NOMO-1 treated with dmso at 0.1 percent for 144 hours (cell line): ENCODE measurements around the gene GIMAP7.
"Not testable (repeated sequence)": the region's sequence is repeated elsewhere in the genome, so short reads cannot be mapped to it uniquely, and the experiment has no call there.

Experiments used
- DNase-seq: peaks from one replicate; lab custom pipeline; 2025; ENCODE audit not compliant: unreplicated experiment; lab: John Stamatoyannopoulos, UW

GIMAP7 gene

GRCh38 chr7:150514748-150515222, at the start of gene GIMAP7:
GIMAP7 (plus strand) TSS chr7:150514872; CDS start chr7:150519975, 5,103 bp downstream.
- DNase-seq: no peak

GRCh38 chr7:150464962-150465361, 49.7 kb upstream of the GIMAP7 start:
- DNase-seq: no peak

DNA sequence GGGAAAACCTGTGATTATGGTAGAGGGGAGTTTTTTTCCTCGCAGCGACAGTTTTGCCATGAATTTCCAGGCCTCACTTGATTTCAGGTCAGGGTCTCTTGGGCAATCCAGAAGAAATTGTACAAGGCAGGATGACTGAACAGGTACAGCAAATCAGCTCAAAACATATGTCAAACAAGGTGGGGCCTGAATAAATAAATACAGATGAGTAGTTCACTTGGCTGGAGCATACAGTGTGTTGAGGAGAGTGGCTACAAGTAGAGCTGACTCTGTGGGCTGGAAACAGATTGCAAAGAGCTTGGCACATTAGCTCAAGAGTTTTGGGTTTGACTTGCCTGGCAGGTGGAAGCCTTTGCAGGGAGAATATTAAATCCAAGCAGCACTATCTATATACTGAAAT, 49.3 kb upstream of the GIMAP7 start:
- no peak for DNase-seq

DNA sequence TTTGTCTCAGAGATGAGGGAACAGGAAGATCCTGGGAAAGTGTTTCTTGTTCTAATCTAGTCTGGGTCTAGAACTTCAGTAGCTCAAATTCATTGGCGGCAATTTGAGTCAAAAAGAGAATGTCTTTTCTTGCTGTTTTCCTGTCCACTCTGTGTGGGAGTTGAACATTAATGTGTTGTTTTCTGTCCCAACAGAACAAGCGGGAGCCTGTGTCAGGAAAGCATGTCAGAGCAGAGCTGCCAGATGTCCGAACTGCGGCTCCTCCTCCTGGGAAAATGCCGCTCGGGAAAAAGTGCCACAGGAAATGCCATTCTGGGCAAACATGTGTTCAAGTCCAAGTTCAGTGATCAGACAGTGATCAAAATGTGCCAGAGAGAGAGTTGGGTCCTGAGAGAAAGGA, 48.2 kb upstream of the GIMAP7 start:
- DNase-seq: no peak

DNA sequence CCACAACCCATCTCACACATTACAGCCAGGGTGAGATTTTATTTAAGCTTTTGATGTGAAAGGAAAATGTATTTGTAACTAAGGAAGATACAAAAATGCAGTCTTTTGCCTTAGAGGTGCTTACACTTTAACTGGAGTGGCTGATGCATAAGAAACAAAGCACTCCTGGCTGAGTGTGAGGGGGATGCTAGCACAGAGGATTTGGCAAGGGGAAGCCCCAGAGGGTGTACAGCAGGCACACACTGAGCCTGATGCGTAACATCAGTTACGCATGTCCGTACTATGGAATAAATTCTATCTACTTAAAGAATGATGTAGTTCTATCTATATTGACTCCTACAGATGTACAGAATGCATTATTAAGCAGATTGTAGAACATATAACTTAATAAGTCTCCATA, 46.4 kb upstream of the GIMAP7 start:
- DNase-seq: no peak

DNA sequence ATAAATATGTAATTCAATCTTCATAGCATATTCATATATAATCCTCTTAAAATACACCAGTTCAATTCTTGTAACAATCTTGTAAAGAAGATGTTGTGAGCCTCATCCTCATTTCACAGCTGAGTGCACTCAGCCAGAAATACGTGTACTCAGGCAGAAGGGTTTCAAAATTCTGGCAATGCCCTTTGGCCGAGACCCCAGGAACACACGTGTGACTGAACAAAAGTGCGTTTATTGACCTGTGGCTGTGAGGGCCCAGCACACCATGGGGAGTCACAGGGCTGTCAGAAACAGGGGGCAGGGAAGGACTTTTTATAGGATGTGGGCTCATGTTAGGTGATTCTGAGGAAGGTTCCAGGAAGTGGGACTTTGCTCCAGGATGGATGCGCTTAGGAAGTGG, 42.8 kb upstream of the GIMAP7 start:
- no peak for DNase-seq

DNA sequence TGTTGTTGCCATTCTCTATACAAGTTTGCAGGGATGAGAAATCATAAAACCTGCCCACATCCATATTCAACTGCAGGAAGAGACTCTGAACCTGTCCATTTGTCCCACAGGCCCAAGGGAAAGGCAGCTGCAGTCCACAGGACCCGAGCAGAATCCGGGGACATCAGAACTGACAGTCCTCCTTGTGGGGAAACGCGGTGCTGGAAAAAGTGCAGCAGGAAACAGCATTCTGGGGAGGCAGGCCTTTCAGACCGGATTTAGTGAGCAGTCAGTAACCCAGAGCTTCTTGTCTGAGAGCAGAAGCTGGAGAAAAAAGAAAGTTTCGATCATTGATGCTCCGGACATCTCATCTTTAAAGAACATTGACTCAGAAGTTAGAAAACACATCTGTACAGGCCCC, 40.8 kb upstream of the GIMAP7 start:
- no peak for DNase-seq

GRCh38 chr7:150476285-150476684, 38.4 kb upstream of the GIMAP7 start:
- DNase-seq: no peak

- no peak for DNase-seq
Measured at GRCh38 chr7:150476819-150477631, 37.6 kb upstream of the GIMAP7 start.

DNA sequence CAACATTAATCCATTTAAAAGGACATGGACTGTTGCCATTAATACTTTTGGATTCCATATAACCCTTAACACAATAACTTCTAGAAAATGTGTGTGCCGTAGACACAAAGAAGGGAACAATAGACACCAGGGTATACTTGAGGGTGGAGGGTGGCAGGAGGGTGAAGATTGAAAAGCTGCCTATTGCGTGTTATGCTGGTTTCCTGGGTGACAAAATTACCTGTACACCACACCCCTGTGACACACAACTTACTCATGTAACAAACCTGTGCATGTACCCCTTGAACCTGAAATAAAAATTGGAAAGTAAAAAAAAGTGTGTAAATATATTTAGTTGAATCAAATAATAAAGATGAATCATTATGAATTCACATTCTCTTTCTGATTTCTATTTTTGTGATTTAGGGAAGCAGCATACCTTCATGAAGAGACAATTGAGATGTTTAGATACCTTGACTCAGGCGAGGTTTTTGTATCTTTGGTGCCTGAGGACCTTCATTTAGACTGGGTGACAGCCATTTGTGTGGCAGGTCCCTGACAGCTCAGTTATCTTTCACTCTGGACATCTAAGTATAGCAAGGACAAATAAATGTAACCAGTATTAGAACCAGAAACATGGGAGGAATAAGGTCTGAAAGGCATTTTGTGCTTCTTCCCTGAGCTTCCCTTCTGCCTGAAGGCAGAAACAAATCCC, 35.5 kb upstream of the GIMAP7 start:
- no peak for DNase-seq

DNA sequence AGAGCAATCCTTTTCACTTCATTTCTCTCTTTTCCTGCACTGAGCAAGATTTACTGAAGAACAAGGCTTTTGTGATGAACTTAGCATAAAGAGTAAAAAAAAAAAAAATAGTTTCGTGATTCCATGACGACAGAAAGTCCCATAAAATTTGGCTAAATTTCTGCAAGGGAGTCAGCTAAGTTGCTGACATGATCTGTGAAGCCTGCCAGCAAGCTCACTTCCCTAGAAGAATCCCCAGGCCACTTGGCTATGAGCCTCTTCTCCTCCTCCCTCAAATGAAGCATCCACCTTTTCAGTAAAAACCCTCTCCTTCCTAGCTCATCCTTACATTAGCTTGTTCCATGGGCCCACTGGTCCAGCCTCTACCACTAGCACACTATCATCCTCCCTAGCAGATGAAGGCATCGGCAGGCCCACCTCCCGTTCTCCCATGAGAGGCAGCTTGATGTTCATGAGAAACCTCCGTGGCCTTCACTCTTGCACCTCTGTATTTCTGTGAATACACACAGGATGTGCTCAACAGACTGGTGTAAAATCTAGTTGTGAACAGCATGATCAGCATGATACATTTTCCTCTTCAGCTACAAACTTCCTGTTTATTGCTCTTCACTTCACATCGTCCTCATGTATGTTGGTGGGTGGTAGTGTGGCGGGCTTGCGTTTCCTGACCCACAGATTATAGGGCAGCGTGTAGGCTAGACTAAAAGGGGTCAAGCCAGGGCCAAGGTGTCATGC, 33.3 kb upstream of the GIMAP7 start:
- no peak for DNase-seq

- no peak for DNase-seq
Measured at GRCh38 chr7:150481922-150482321, 32.8 kb upstream of the GIMAP7 start.

DNA sequence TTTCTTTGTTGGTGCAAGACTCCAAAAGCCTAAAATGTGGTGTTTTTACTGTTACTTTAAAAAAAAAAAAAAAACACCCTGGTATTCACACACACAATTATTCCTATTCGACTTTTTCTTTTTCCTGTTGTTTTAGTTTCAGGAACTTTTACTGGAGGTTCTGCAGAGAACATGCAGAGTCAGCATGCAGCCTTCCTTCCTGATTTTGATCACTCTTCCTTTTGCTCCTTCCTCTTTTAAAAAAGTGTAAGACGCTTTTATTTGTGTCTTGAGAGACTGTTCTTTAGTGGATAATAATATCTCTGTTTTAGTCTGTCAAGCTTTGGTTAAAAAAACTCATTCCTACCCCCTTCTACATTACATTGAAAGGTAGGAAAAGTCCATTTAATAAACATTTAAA, 31.2 kb upstream of the GIMAP7 start:
- DNase-seq: not testable (repeated sequence)

GRCh38 chr7:150484071-150484470, 30.6 kb upstream of the GIMAP7 start:
- DNase-seq: not testable (repeated sequence)

- no peak for DNase-seq
Measured at GRCh38 chr7:150487625-150488024, 27.0 kb upstream of the GIMAP7 start.

GRCh38 chr7:150489782-150490181, 24.9 kb upstream of the GIMAP7 start:
- peak; percentile 64 for DNase-seq

DNA sequence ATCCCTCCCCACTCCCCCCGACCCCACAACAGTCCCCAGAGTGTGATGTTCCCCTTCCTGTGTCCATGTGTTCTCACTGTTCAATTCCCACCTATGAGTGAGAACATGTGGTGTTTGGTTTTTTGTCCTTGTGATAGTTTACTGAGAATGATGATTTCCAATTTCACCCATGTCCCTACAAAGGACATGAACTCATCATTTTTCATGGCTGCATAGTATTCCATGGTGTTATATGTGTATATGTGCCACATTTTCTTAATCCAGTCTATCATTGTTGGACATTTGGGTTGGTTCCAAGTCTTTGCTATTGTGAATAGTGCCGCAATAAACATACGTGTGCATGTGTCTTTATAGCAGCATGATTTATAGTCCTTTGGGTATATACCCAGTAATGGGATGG, 21.2 kb upstream of the GIMAP7 start:
- not testable (repeated sequence) for DNase-seq

GRCh38 chr7:150502519-150502918, 12.2 kb upstream of the GIMAP7 start:
- no peak for DNase-seq

DNA sequence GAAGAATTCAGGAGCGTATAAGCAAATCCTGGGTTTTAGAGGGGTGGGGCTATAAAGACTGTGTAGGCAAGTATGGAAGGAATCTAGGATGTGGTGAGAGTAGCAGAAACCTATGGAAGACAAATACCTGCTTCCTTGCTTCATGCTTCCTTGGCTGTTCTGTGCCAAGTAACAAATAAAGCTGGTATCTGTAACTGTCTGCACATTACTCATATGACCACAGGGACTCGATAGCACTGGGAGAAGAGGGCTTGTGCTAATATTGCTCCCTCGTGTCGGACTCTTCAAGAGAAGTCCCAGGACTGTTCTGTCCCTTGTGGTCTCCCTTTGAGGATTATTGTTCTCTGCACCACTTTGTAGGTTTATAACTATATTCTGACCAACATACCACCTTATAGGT, 11.5 kb upstream of the GIMAP7 start:
- DNase-seq: no peak

DNA sequence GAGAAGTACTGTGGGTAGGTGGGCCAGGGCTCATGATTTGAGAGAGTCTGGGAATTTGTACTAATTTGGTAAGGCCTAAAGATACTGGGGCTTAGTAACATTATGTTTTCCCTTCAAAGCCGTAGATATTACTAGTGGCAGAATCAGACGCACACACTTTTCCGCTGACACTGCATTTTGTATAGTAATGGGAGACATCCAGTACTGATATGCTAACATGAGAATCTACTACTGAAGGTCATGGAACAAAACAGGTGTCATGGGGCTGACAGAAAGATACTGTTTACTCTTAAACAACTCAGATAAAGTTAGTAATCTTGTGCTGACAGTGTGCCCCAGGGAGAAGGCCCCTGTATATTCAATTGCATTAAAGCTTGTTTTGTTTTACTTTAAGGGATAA, 11.1 kb upstream of the GIMAP7 start:
- DNase-seq: no peak

DNA sequence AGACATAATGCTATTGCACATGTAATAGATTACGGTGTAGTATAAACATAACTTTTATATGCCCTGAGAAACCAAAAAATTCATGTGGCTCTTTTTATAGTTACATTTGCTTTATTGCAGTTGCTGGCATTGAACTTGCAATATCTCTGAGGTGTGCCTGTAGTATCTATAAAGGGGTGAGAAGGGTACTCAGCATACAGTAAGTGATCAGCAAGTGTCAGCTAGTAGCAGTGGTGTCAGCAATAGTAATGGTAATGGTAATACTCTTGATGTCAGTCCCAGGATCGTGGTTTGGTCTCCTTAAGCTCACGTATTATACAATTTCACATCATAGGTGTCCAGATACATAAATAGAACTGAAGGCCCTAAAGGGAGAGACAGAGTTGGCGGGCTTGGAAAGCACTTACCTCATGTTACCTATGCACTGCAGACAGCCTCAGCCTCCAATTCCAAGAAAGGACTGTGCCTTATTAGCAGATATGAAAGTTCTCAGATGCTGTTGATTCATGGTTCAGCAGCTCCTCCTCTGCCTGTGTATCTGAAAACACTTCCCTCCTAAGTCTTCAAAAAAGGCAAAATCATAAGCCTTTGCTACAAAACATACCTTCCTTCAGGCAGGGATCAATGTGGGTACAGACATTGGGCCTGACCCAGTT, 6.6 kb upstream of the GIMAP7 start:
- DNase-seq: no peak
